HepG2 (cell line): ENCODE measurements around the gene MMD2. TPM values are rescaled to one million over a fixed set of nuclear protein-coding genes. Genes with fewer than 3 reads are reported as not detected.

Experiments used
- ATAC-seq: fragments of 200-7000 bp; cut with Tn5 transposase; 3 replicates; pipeline ENCODE4 v1.9.1; 2020; ENCODE audit warnings: mild to moderate bottlenecking, moderate library complexity
- BruUV-seq: library from RNA; stranded (reverse); fragments of 400-500 nt; replicated peaks from 2 replicates; lab custom pipeline; 2021; lab: Mats Ljungman, UMichigan
- CTCF ChIA-PET: fragments of 300-600 bp; formaldehyde crosslinking; extraction: SDS; loops from one replicate; lab custom pipeline; 2021; ENCODE audit warnings: low total read pairs, inconsistent platforms, low intra/inter-chr PET ratio; lab: Yijun Ruan, JAX
- POLR2A ChIA-PET: fragments of 350-600 bp; sonication (Branson Sonifier 250); formaldehyde crosslinking; loops from one replicate; lab custom pipeline; 2020; ENCODE audit warnings: antibody characterized with exemption, inconsistent platforms; lab: Yijun Ruan, JAX
- DNase-seq: peaks from one replicate; pipeline ENCODE4 v3.0.0-alpha.2; 2015; ENCODE audit warnings: low spot score
- FAIRE-seq: peaks from 3 replicates; lab custom pipeline; 2011; peaks lifted over from hg19 to GRCh38; lab: Jason Lieb, UNC
- H2AFZ ChIP-seq: one replicate; pipeline ENCODE4 v1.6.1; 2011; ENCODE audit warnings: low read length, inconsistent platforms
- H3K27ac ChIP-seq: fragments of 300-600 bp; 3 replicates; pipeline ENCODE4 v1.8.0; 2011; ENCODE audit warnings: mixed run types, mild to moderate bottlenecking, mixed read lengths, low read length, inconsistent platforms; ENCODE audit not compliant: insufficient read depth; ENCODE audit errors: extremely low read length
- H3K27me3 ChIP-seq, 2 experiments: fragments of 200-600 bp in 1 of 2; 2 replicates in 1 of 2; 3 replicates in 1 of 2; pipeline versions ENCODE4 v1.6.0 to v1.8.0; 2011; ENCODE audit warnings: low read length in 2 of 2, mild to moderate bottlenecking in 2 of 2, moderate library complexity in 2 of 2, inconsistent platforms in 1 of 2; ENCODE audit not compliant: insufficient read depth in 2 of 2, control insufficient read depth in 1 of 2
- H3K36me3 ChIP-seq, 2 experiments: fragments of 200-600 bp in 1 of 2; replicated peaks in 1 of 2; 2 replicates in 1 of 2; 3 replicates in 1 of 2; pipeline versions ENCODE4 v1.5.1 to v1.8.0; 2011; ENCODE audit warnings: low read length in 2 of 2, inconsistent platforms in 1 of 2; ENCODE audit not compliant: insufficient read depth in 2 of 2, control insufficient read depth in 1 of 2
- H3K4me1 ChIP-seq: 2 replicates; pipeline ENCODE4 v1.5.1; 2012; ENCODE audit warnings: low read length, inconsistent platforms; ENCODE audit not compliant: insufficient read depth
- H3K4me2 ChIP-seq: 2 replicates; pipeline ENCODE4 v1.6.0; 2011; ENCODE audit warnings: low read depth, low read length, inconsistent platforms
- H3K4me3 ChIP-seq, 3 experiments: fragments of 200-600 bp in 1 of 3; sonication (generic), shearing (Covaris generic) in 1 of 3; replicated peaks in 1 of 3; 2 replicates each; pipeline ENCODE4 v1.5.1; 2011 to 2016; ENCODE audit warnings: low read length in 3 of 3, inconsistent platforms in 2 of 3, low read depth in 2 of 3, mild to moderate bottlenecking in 2 of 3, control low read depth in 1 of 3, mixed read lengths in 1 of 3; ENCODE audit not compliant: insufficient read depth in 1 of 3
- H3K79me2 ChIP-seq: one replicate; pipeline ENCODE4 v1.6.1; 2011; ENCODE audit warnings: low read length, inconsistent platforms; ENCODE audit not compliant: insufficient read depth
- H3K9ac ChIP-seq: 2 replicates; pipeline ENCODE4 v1.6.0; 2011; ENCODE audit warnings: mild to moderate bottlenecking, low read depth, low read length, inconsistent platforms; ENCODE audit not compliant: insufficient read depth
- H3K9me3 ChIP-seq: 2 replicates; pipeline ENCODE4 v1.5.1; 2012; ENCODE audit warnings: mild to moderate bottlenecking, low read length
- H4K20me1 ChIP-seq: 2 replicates; pipeline ENCODE4 v1.6.0; 2011; ENCODE audit warnings: inconsistent platforms, mild to moderate bottlenecking, low read length, moderate library complexity; ENCODE audit not compliant: insufficient read depth
- HDAC6 ChIP-seq: fragments of 200-600 bp; sonication (generic); IDR thresholded peaks from 2 replicates; pipeline ENCODE4 v1.7.0; 2017; ENCODE audit warnings: mild to moderate bottlenecking, antibody characterized with exemption, low read length, low read depth
- MTF2 ChIP-seq: sonication (generic); formaldehyde crosslinking; IDR thresholded peaks from 2 replicates; pipeline ENCODE4 v1.5.0; 2020; ENCODE audit warnings: missing genetic modification reagents, borderline replicate concordance
- NFYC ChIP-seq: IDR thresholded peaks from 2 replicates; pipeline ENCODE4 v1.6.1; 2016; ENCODE audit warnings: missing genetic modification reagents, missing compliant biosample characterization
- SNAI1 ChIP-seq: sonication (generic); formaldehyde crosslinking; IDR thresholded peaks from 2 replicates; pipeline ENCODE4 v1.5.0; 2020; ENCODE audit warnings: mild to moderate bottlenecking, missing genetic modification reagents, borderline replicate concordance
- SSRP1 ChIP-seq: IDR thresholded peaks from 2 replicates; pipeline ENCODE4 v1.6.1; 2016; ENCODE audit warnings: control low read depth
- ZBTB34 ChIP-seq: sonication (generic); formaldehyde crosslinking; IDR thresholded peaks from 2 replicates; pipeline ENCODE4 v1.8.0; 2022; ENCODE audit warnings: mild to moderate bottlenecking, missing genetic modification reagents
- ZHX1 ChIP-seq: sonication (generic); formaldehyde crosslinking; IDR thresholded peaks from 2 replicates; pipeline ENCODE4 v1.8.1; 2022; ENCODE audit warnings: low read depth, mild to moderate bottlenecking, missing genetic modification reagents
- ZNF180 ChIP-seq: sonication (generic); formaldehyde crosslinking; IDR thresholded peaks from 2 replicates; pipeline ENCODE4 v1.4.0; 2020; ENCODE audit warnings: low read depth, missing genetic modification reagents, borderline replicate concordance
- ZNF34 ChIP-seq: sonication (generic); formaldehyde crosslinking; IDR thresholded peaks from 2 replicates; pipeline ENCODE4 v1.4.0; 2020; ENCODE audit warnings: mild to moderate bottlenecking, missing genetic modification reagents, borderline replicate concordance
- ZNF616 ChIP-seq: sonication (generic); formaldehyde crosslinking; IDR thresholded peaks from 2 replicates; pipeline ENCODE4 v1.5.0; 2020; ENCODE audit warnings: low read depth, mild to moderate bottlenecking, missing genetic modification reagents
- ZNF737 ChIP-seq: sonication (generic); formaldehyde crosslinking; IDR thresholded peaks from 2 replicates; pipeline ENCODE4 v1.5.0; 2020; ENCODE audit warnings: missing genetic modification reagents, mild to moderate bottlenecking, borderline replicate concordance
- ZNF790 ChIP-seq: sonication (generic); formaldehyde crosslinking; IDR thresholded peaks from 2 replicates; pipeline ENCODE4 v1.8.0; 2022; ENCODE audit warnings: missing genetic modification reagents, mild to moderate bottlenecking, borderline replicate concordance
- whole genome bisulfite sequencing: methylation state at CpG from one replicate; pipeline ENCODE4 v1.1.6; 2017; ENCODE audit warnings: low lambda C conversion rate; 5-methylcytosine and 5-hydroxymethylcytosine counted together
- in situ Hi-C: cut with HindIII; loops from 2 replicates; pipeline ENCODE4 v1.10.0; 2017; ENCODE audit warnings: low pct_unique_long_range_greater_than_20kb; ENCODE audit not compliant: extremely low pct_ligation_motif_present
- intact Hi-C: fragments of 100-400 bp; cut with micrococcal nuclease; formaldehyde crosslinking; loops from one replicate; pipeline ENCODE4 v1.10.0; 2022; ENCODE audit not compliant: unreplicated experiment
- polyA plus RNA-seq, 8 experiments: library from polyadenylated mRNA; depleted of rRNA in 3 of 8; stranded (reverse) in 7 of 8; unstranded in 1 of 8; fragments of >200 nt; fragmentation: Illumina TruSeq in 4 of 8; extraction: Trizol in 4 of 8; gene quantifications; 2 replicates each; pipeline versions ENCODE4 v1.2.1 to v1.2.3, GENCODE V29; 2011 to 2016; ENCODE audit warnings: low read depth in 4 of 8, missing spikeins in 1 of 8, mixed read lengths in 1 of 8; ENCODE audit not compliant: insufficient read depth in 1 of 8
- total RNA-seq, 5 experiments: library from RNA; depleted of rRNA; stranded (reverse); fragments of >200 nt; fragmentation: Illumina TruSeq; extraction: Trizol; gene quantifications; 2 replicates each; pipeline ENCODE4 v1.2.3, GENCODE V29; 2016; ENCODE audit warnings: low read depth in 1 of 5
- TF ChIP-seq, protein P1 (sequence below): sonication (generic); formaldehyde crosslinking; IDR thresholded peaks from 2 replicates; pipeline ENCODE4 v1.4.0; 2020; ENCODE audit warnings: missing genetic modification reagents, mild to moderate bottlenecking, borderline replicate concordance

MMD2 gene
- total and polyA plus RNA-seq, 2 of the 13 experiments (the other 11 are each of a cell fraction or from before 2014, with no cell fraction given), result not detected

DNA sequence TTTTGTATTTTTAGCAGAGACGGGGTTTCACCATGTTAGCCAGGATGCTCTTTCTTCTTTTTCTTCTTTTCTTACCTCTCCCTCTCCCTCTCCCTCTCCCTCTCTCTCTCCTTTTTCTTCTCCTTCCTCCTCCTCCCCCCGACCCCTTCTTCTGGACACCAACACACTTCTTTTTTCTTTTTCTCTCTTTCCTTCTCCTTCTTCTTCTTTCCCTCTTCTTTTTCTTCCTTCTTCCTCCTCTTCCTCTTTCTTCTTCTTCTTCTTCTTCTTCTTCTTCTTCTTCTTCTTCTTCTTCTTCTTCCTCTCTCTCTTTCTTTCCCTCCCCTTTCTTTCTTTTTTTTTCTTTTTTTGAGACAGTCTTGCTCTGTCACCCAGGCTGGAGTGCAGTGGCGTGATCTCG, 14.0 kb downstream of the MMD2 start:
- no peaks in the 10 kb centered on the region for H3K9me3 ChIP-seq
- no TSS peak for BruUV-seq
- H3K27ac ChIP-seq, result no peak overlapping the region
- no peaks in the 10 kb centered on the region for H3K4me1 ChIP-seq
- H4K20me1 ChIP-seq, result no peaks in the 10 kb centered on the region
- ChIA-PET CTCF (no interaction called here), POLR2A (no interaction called here)
- no peak overlapping the region for H3K4me2 ChIP-seq
- H3K9ac ChIP-seq, result no peak overlapping the region
- intact Hi-C loops, result no loop called here
- H3K79me2 ChIP-seq, result no peaks in the 10 kb centered on the region
- no peak for ATAC-seq
- H3K4me3 ChIP-seq, result no peak overlapping the region
- peaks cover 0 to 3% of the 10 kb centered on the region in 2 experiments; a peak in 1 of 5 replicates for H3K27me3 ChIP-seq
- FAIRE-seq, result no peak
- DNase-seq, result no peak
- WGBS, result 39% methylated on average over 4 of the region's 4 CpGs
- no peak overlapping the region for H2AFZ ChIP-seq
- in situ Hi-C loops, result no loop called here
- no peaks in the 10 kb centered on the region for H3K36me3 ChIP-seq
- no peak for TF ChIP-seq HDAC6
- TF ChIP-seq ZNF34 (CRISPR knock-in tag), result no peak
- no peak for TF ChIP-seq ZNF737 (CRISPR knock-in tag)
- no peak for TF ChIP-seq ZNF616 (CRISPR knock-in tag)
- TF ChIP-seq SNAI1 (CRISPR knock-in tag), result no peak
- no peak for TF ChIP-seq SSRP1 (CRISPR knock-in tag)
- no peak for TF ChIP-seq NFYC
- TF ChIP-seq, protein P1, sequence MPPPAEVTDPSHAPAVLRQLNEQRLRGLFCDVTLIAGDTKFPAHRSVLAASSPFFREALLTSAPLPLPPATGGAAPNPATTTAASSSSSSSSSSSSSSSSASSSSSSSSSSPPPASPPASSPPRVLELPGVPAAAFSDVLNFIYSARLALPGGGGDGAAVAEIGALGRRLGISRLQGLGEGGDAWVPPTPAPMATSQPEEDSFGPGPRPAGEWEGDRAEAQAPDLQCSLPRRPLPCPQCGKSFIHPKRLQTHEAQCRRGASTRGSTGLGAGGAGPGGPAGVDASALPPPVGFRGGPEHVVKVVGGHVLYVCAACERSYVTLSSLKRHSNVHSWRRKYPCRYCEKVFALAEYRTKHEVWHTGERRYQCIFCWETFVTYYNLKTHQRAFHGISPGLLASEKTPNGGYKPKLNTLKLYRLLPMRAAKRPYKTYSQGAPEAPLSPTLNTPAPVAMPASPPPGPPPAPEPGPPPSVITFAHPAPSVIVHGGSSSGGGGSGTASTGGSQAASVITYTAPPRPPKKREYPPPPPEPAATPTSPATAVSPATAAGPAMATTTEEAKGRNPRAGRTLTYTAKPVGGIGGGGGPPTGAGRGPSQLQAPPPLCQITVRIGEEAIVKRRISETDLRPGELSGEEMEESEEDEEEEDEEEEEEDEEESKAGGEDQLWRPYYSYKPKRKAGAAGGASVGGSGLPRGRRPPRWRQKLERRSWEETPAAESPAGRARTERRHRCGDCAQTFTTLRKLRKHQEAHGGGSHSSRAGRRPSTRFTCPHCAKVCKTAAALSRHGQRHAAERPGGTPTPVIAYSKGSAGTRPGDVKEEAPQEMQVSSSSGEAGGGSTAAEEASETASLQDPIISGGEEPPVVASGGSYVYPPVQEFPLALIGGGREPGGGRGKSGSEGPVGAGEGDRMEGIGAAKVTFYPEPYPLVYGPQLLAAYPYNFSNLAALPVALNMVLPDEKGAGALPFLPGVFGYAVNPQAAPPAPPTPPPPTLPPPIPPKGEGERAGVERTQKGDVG (CRISPR knock-in tag), result no peak
- TF ChIP-seq ZNF180 (CRISPR knock-in tag), result no peak
- TF ChIP-seq ZHX1 (CRISPR knock-in tag), result no peak
- TF ChIP-seq ZNF790, result no peak
- TF ChIP-seq ZBTB34, result no peak
- TF ChIP-seq MTF2 (CRISPR knock-in tag), result no peak
